Measurements from ENCODE around the gene KEAP1.

DNA sequence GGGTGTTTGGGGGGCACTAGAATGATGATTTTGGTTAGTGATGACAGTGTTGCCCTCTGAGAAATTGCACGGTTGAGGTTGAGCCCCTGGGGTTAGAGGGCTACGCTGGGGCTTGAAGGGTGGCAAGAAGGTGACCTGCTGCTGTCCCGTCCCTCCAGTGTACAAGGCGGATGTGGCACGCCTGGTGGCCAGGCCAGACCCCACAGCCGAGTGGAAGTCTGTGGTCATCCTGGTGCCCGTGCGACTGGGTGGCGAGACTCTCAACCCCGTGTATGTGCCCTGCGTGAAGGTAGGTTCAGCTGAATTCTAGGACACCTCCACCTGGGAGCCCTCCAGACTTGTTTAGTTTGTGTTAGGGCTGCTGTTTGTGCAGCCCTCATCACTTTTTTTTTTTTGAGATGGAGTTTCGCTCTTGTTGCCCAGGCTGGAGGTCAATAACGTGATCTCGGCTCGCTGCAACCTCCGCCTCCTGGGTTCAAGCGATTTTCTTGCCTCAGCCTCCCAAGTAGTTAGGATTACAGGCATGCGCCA is 45.7 kb upstream of the KEAP1 start:
- TF ChIP-seq, protein P1, sequence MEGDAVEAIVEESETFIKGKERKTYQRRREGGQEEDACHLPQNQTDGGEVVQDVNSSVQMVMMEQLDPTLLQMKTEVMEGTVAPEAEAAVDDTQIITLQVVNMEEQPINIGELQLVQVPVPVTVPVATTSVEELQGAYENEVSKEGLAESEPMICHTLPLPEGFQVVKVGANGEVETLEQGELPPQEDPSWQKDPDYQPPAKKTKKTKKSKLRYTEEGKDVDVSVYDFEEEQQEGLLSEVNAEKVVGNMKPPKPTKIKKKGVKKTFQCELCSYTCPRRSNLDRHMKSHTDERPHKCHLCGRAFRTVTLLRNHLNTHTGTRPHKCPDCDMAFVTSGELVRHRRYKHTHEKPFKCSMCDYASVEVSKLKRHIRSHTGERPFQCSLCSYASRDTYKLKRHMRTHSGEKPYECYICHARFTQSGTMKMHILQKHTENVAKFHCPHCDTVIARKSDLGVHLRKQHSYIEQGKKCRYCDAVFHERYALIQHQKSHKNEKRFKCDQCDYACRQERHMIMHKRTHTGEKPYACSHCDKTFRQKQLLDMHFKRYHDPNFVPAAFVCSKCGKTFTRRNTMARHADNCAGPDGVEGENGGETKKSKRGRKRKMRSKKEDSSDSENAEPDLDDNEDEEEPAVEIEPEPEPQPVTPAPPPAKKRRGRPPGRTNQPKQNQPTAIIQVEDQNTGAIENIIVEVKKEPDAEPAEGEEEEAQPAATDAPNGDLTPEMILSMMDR (IDR thresholded peaks at IDR 0.05) = no peak
- no peak for TF ChIP-seq ZFX (IDR thresholded peaks at IDR 0.05; ENCODE audit: borderline replicate concordance)

All from 22Rv1 (cell line).